HepG2 (cell line): ENCODE data around the gene CUL7. TPM values are rescaled to one million over a fixed set of nuclear protein-coding genes. Genes with fewer than 3 reads are reported as not detected.

Experiments used
- BCLAF1 ChIP-seq: fragments of 450-650 bp; IDR thresholded peaks from 2 replicates; pipeline ENCODE4 v1.6.1; 2017; ENCODE audit warnings: mild to moderate bottlenecking
- DRAP1 ChIP-seq: IDR thresholded peaks from 2 replicates; pipeline ENCODE4 v1.6.1; 2016; ENCODE audit warnings: missing genetic modification reagents, missing compliant biosample characterization
- GLI4 ChIP-seq: sonication (generic); formaldehyde crosslinking; IDR thresholded peaks from 2 replicates; pipeline ENCODE4 v1.5.1; 2020; ENCODE audit warnings: missing genetic modification reagents, mild to moderate bottlenecking, moderate library complexity, borderline replicate concordance
- POLR2A ChIP-seq, 2 experiments: IDR thresholded peaks; 2 replicates each; pipeline ENCODE4 v1.6.1; 2011; ENCODE audit warnings: low read depth in 2 of 2, low read length in 2 of 2, mild to moderate bottlenecking in 1 of 2, moderate library complexity in 1 of 2; ENCODE audit not compliant: insufficient read depth in 1 of 2
- ZBED4 ChIP-seq: sonication (generic); formaldehyde crosslinking; IDR thresholded peaks from 2 replicates; pipeline ENCODE4 v1.4.0; 2020; ENCODE audit warnings: missing genetic modification reagents, borderline replicate concordance
- ZFP1 ChIP-seq: IDR thresholded peaks from 2 replicates; pipeline ENCODE4 v1.6.1; 2016
- ZFYVE20 ChIP-seq: sonication (generic); formaldehyde crosslinking; IDR thresholded peaks from 2 replicates; pipeline ENCODE4 v1.8.0; 2023; ENCODE audit warnings: low read depth, mild to moderate bottlenecking, moderate library complexity, missing genetic modification reagents, borderline replicate concordance
- ZNF362 ChIP-seq: sonication (generic); formaldehyde crosslinking; IDR thresholded peaks from 2 replicates; pipeline ENCODE4 v1.4.0; 2020; ENCODE audit warnings: missing genetic modification reagents, mild to moderate bottlenecking, borderline replicate concordance
- ZNF576 ChIP-seq: sonication (generic); formaldehyde crosslinking; IDR thresholded peaks from 2 replicates; pipeline ENCODE4 v1.4.0; 2020; ENCODE audit warnings: mild to moderate bottlenecking, missing genetic modification reagents
- ZNF792 ChIP-seq: IDR thresholded peaks from 2 replicates; pipeline ENCODE4 v1.6.1; 2016
- ZNF839 ChIP-seq: sonication (generic); formaldehyde crosslinking; IDR thresholded peaks from 2 replicates; pipeline ENCODE4 v1.4.0; 2020; ENCODE audit warnings: missing genetic modification reagents, mild to moderate bottlenecking, borderline replicate concordance
- polyA plus RNA-seq, 8 experiments: library from polyadenylated mRNA; depleted of rRNA in 3 of 8; stranded (reverse) in 7 of 8; unstranded in 1 of 8; fragments of >200 nt; fragmentation: Illumina TruSeq in 4 of 8; extraction: Trizol in 4 of 8; gene quantifications; 2 replicates each; pipeline versions ENCODE4 v1.2.1 to v1.2.3, GENCODE V29; 2011 to 2016; ENCODE audit warnings: low read depth in 4 of 8, missing spikeins in 1 of 8, mixed read lengths in 1 of 8; ENCODE audit not compliant: insufficient read depth in 1 of 8
- total RNA-seq, 5 experiments: library from RNA; depleted of rRNA; stranded (reverse); fragments of >200 nt; fragmentation: Illumina TruSeq; extraction: Trizol; gene quantifications; 2 replicates each; pipeline ENCODE4 v1.2.3, GENCODE V29; 2016; ENCODE audit warnings: low read depth in 1 of 5
- TF ChIP-seq, protein P1 (sequence below): fragments of 450-650 bp; IDR thresholded peaks from 2 replicates; pipeline ENCODE4 v1.6.1; 2017
- TF ChIP-seq, protein P2 (sequence below): sonication (generic); formaldehyde crosslinking; IDR thresholded peaks from 2 replicates; pipeline ENCODE4 v1.4.0; 2020; ENCODE audit warnings: missing genetic modification reagents, borderline replicate concordance
- TF ChIP-seq, protein P3 (sequence below): sonication (generic); formaldehyde crosslinking; IDR thresholded peaks from 2 replicates; pipeline ENCODE4 v1.8.1; 2023; ENCODE audit warnings: missing genetic modification reagents, inconsistent platforms, borderline replicate concordance

Gene CUL7
- total and polyA plus RNA-seq, 2 of the 13 experiments (the other 11 are each of a cell fraction or from before 2014, with no cell fraction given): 32.0 to 60.7 TPM

DNA sequence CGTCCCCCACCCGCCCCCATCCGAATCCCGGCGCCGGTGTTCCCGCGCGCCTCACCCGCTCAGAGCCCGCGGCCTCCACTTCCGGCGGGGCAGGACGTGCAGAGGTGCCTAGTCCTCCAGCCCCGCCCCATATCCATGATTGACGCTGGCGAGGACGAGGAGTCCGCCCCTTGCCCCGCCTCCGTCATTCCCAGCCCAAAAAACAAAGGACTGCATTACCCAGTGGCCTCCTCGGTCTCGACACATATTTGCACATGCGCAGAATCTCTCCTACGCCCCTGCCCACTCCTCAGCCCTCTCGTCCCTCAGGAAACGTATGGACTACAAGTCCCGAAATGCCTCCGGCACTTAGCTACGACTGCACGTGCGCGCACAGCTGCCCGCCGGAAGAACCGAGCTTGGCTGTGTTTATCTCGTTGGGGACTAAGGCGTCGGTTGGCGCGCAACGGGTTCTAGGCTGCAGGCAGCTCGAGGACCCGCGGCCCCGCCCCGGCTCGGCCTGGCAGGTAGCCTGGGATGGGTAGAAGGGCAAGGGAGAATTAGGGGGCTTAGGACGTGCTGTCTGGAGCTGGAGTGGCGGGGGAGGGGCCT, 39.7 kb downstream of the CUL7 start, which contains the start of the genes KLHDC3 and MEA1 (continued):
- TF ChIP-seq ZBED4 (0 out of 2 replicates have a peak, but pooled peaks have one; percentile 23), ZNF576 (no peak), ZNF839 (no peak; the same call in none of the 2 replicates), GLI4 (no peak), ZNF792 (CRISPR knock-in tag) (peak; percentile 20; the same call in 1 of the 2 replicates), ZFP1 (no peak), BCLAF1 (no peak), POLR2A (IDR thresholded peaks at IDR 0.05; ENCODE audit: insufficient read depth in 1 of 2, low read depth in 2 of 2, low read length in 2 of 2) (peak in 1 of 2 experiments; percentile 68; a peak in 2 of 4 replicates), DRAP1 (peak; percentile 99), ZFYVE20 (CRISPR knock-in tag) (no peak), ZNF362 (CRISPR knock-in tag) (peak; percentile 74; the same call in 1 of the 2 replicates)
- TF ChIP-seq, protein P1, sequence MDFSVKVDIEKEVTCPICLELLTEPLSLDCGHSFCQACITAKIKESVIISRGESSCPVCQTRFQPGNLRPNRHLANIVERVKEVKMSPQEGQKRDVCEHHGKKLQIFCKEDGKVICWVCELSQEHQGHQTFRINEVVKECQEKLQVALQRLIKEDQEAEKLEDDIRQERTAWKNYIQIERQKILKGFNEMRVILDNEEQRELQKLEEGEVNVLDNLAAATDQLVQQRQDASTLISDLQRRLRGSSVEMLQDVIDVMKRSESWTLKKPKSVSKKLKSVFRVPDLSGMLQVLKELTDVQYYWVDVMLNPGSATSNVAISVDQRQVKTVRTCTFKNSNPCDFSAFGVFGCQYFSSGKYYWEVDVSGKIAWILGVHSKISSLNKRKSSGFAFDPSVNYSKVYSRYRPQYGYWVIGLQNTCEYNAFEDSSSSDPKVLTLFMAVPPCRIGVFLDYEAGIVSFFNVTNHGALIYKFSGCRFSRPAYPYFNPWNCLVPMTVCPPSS: no peak
- TF ChIP-seq, protein P2, sequence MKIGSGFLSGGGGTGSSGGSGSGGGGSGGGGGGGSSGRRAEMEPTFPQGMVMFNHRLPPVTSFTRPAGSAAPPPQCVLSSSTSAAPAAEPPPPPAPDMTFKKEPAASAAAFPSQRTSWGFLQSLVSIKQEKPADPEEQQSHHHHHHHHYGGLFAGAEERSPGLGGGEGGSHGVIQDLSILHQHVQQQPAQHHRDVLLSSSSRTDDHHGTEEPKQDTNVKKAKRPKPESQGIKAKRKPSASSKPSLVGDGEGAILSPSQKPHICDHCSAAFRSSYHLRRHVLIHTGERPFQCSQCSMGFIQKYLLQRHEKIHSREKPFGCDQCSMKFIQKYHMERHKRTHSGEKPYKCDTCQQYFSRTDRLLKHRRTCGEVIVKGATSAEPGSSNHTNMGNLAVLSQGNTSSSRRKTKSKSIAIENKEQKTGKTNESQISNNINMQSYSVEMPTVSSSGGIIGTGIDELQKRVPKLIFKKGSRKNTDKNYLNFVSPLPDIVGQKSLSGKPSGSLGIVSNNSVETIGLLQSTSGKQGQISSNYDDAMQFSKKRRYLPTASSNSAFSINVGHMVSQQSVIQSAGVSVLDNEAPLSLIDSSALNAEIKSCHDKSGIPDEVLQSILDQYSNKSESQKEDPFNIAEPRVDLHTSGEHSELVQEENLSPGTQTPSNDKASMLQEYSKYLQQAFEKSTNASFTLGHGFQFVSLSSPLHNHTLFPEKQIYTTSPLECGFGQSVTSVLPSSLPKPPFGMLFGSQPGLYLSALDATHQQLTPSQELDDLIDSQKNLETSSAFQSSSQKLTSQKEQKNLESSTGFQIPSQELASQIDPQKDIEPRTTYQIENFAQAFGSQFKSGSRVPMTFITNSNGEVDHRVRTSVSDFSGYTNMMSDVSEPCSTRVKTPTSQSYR (CRISPR knock-in tag): peak; percentile 72; the same call in 1 of the 2 replicates
- TF ChIP-seq, protein P3, sequence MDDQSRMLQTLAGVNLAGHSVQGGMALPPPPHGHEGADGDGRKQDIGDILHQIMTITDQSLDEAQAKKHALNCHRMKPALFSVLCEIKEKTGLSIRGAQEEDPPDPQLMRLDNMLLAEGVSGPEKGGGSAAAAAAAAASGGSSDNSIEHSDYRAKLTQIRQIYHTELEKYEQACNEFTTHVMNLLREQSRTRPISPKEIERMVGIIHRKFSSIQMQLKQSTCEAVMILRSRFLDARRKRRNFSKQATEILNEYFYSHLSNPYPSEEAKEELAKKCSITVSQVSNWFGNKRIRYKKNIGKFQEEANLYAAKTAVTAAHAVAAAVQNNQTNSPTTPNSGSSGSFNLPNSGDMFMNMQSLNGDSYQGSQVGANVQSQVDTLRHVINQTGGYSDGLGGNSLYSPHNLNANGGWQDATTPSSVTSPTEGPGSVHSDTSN (CRISPR knock-in tag): 0 out of 2 replicates have a peak, but pooled peaks have one; percentile 20
